ENCODE data around the gene IMMP2L. TPM values are rescaled to one million over a fixed set of nuclear protein-coding genes. Genes with fewer than 3 reads are reported as not detected.

The IMMP2L gene
- total and polyA plus RNA-seq, 2 donors (not counting 3 experiments of a cell fraction or from before 2014, with no cell fraction given) = 9.9 to 11.8 TPM

GRCh38 chr7:111407258-111407657, 155.0 kb downstream of the IMMP2L start:
- no peak overlapping the region for H3K4me3 ChIP-seq (replicated peaks in 1 of 3; ENCODE audit: insufficient read depth in 1 of 3, low read depth in 1 of 3, low read length in 3 of 3)
- no peaks in the 10 kb centered on the region for H3K36me3 ChIP-seq (ENCODE audit: control insufficient read depth in 2 of 2, extremely low read depth in 1 of 2, insufficient read depth in 2 of 2, low read length in 2 of 2)
- no TSS peak for BruUV-seq (replicated peaks)
- ChIA-PET CTCF (no interaction called here), POLR2A (no interaction called here)
- no peak overlapping the region for H3K9ac ChIP-seq (replicated peaks; ENCODE audit: extremely low read depth, insufficient read depth, low read length)
- DNase-seq (ENCODE audit: low read depth, low spot score) (no peak), FAIRE-seq (no peak)
- no peak overlapping the region for H3K27ac ChIP-seq (ENCODE audit: insufficient read depth, low read depth, low read length)
- H4K20me1 ChIP-seq (replicated peaks; ENCODE audit: control insufficient read depth, extremely low read depth, insufficient read depth, low read length) = no peaks in the 10 kb centered on the region
- TF ChIP-seq MYC (IDR thresholded peaks at IDR 0.05; ENCODE audit: low read depth, low read length) (no peak), POLR2A (IDR thresholded peaks at IDR 0.05; ENCODE audit: low read depth, low read length) (no peak), CTCF (IDR thresholded peaks at IDR 0.05; ENCODE audit: extremely low read depth in 1 of 2, insufficient read depth in 1 of 2, low read depth in 1 of 2, low read length in 2 of 2) (no peak), GATA2 (IDR thresholded peaks at IDR 0.05; ENCODE audit: insufficient read depth, insufficient read length, low read depth, low read length) (no peak), POLR2AphosphoS5 (IDR thresholded peaks at IDR 0.05; ENCODE audit: insufficient read depth, low read depth, low read length) (no peak), EZH2 (IDR thresholded peaks at IDR 0.05; ENCODE audit: borderline replicate concordance, low read depth, low read length, severe bottlenecking) (no peak), JUN (IDR thresholded peaks at IDR 0.05; ENCODE audit: borderline replicate concordance, insufficient read depth, insufficient read length, low read depth) (no peak), MAX (IDR thresholded peaks at IDR 0.05; ENCODE audit: insufficient read depth, insufficient read length) (no peak), FOS (IDR thresholded peaks at IDR 0.05; ENCODE audit: borderline replicate concordance, insufficient read depth, low read length) (no peak)
- no peaks in the 10 kb centered on the region for H3K79me2 ChIP-seq (ENCODE audit: control insufficient read depth, insufficient read depth, low read length)
- H2AFZ ChIP-seq (ENCODE audit: low read depth, low read length) = no peak overlapping the region
- no peaks in the 10 kb centered on the region for H3K4me1 ChIP-seq (ENCODE audit: control insufficient read depth, extremely low read depth, insufficient read depth, low read length)
- no peaks in the 10 kb centered on the region for H3K9me1 ChIP-seq (replicated peaks; ENCODE audit: control insufficient read depth, extremely low read depth, insufficient read depth, low read length)
- H3K27me3 ChIP-seq (ENCODE audit: control insufficient read depth in 2 of 2, insufficient read depth in 2 of 2, low read length in 2 of 2) = no peaks in the 10 kb centered on the region
- dilution Hi-C loops (cut with MboI; ENCODE audit: extremely low pct_ligation_motif_present, low sequenced_read_pairs) (no loop called here), intact Hi-C loops (cut with micrococcal nuclease) (no loop called here)
- no peaks in the 10 kb centered on the region for H3K9me3 ChIP-seq (replicated peaks; ENCODE audit: control insufficient read depth, insufficient read depth, low read length)
- no peak overlapping the region for H3K4me2 ChIP-seq (ENCODE audit: insufficient read depth, low read length)
